GM21526 (cell line): ENCODE measurements around the gene RNF213.
"Not testable (repeated sequence)": the region's sequence is repeated elsewhere in the genome, so short reads cannot be mapped to it uniquely, and the experiment has no call there.

Experiments used
- ATAC-seq: cut with Tn5 transposase; IDR thresholded peaks from one replicate; pipeline ENCODE4 v1.9.1; 2021; ENCODE audit warnings: moderate library complexity; ENCODE audit not compliant: unreplicated experiment, low FRiP score

The RNF213 gene

GRCh38 chr17:80223838-80224497 is 36.7 kb upstream of the RNF213 start:
- ATAC-seq = no peak

- no peak for ATAC-seq
Measured at GRCh38 chr17:80224683-80225082, 36.0 kb upstream of the RNF213 start.

DNA sequence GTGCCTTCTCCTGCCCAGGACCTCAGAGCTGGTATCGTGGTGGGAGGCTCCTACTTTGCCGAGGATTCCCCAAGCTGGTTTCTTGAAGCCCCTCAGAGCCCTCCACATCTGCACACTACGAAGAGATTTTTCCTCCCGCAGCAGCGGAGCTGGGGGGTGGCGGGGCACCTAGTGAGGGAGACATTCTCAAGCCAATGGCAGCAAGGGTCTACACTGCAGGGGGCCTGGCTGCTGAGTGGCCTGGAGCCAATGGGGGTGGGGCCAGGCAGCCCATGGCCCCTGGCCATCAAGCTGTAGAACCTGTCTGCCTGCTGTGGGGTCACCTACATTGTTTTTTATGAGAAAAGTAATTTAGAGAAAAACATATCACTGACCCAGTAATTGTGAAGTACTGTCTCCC is 35.4 kb upstream of the RNF213 start:
- no peak for ATAC-seq

- ATAC-seq = no peak
Measured at GRCh38 chr17:80227156-80227555, 33.5 kb upstream of the RNF213 start.

GRCh38 chr17:80227666-80228065 is 33.0 kb upstream of the RNF213 start:
- no peak for ATAC-seq

DNA sequence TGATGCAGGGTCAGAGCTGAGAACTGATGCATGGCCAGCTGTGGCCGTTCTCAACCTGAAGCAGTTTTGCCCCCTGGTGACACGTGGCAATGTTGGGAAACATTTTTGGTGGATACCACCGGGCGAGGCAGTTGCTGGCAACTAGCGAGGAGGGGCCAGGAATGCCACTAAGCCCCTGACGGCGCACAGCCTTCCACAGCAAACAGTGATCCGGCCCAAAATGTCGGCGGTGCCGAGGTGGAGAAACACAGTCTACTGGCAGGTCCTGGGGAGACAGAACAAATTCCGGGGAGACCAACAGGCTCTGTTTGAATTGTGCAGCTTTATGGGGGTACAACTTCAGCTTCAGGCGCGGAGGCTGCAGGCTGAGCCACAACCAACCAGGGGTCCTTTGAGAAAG is 32.2 kb upstream of the RNF213 start:
- ATAC-seq = no peak

DNA sequence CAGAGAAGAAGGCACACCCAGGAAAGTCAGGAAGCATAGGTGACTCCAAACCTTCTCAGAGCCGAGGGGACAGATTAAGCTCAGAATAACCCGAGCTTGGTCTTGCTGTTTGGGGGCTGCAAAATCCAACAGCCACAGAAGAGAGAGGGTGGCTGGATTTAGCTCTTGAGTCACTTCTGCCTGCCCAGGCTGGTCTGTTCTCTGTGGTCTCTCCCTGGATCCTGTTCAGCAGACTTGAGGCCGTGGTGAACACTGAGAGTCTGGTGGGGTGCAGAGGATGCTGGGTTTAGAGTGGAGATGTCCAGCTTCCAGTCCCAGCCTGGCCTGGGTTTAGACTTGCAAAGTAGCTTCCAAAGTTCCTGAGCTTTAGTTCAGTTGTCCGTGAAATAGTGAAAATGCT is 31.6 kb upstream of the RNF213 start:
- no peak for ATAC-seq

GRCh38 chr17:80232438-80232837 is 28.2 kb upstream of the RNF213 start:
- no peak for ATAC-seq

DNA sequence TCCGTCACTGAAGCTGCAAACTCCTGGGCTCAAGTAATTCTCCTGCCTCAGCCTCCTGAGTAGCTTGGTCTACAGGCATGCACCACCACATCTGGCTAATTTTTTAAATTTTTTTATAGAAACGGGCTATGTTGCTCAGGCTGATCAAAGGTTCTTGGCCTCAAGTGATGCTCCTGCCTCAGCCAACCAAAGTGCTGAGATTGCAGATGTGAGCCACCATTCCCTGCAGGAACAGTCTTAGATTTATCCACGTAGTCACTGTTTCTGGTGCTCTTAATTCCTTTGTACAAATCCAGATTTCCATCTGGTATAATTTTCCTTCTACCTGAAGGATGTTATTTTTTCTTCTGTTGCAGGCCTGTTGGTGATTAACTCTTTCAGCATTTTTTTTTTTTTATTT is 27.4 kb upstream of the RNF213 start:
- no peak for ATAC-seq

DNA sequence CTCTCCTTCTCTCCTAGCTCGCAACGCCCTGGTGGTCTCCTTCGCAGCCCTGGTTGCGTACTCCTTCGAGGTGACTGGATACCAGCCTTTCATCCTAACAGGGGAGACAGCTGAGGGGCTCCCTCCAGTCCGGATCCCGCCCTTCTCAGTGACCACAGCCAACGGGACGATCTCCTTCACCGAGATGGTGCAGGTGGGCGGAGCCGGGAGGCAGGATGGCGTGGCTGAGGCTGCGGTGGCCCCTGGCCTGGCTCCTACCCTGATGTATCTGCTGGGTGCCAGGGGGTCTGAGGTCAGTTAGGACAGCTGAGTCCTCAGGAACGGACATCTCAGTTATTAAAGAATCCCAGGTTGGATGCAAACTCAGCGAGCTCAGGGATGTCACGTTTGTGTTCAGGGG is 23.7 kb upstream of the RNF213 start:
- ATAC-seq = no peak

GRCh38 chr17:80237386-80237785 is 23.3 kb upstream of the RNF213 start:
- ATAC-seq = no peak

- no peak for ATAC-seq
Measured at GRCh38 chr17:80242505-80242904, 18.1 kb upstream of the RNF213 start.

DNA sequence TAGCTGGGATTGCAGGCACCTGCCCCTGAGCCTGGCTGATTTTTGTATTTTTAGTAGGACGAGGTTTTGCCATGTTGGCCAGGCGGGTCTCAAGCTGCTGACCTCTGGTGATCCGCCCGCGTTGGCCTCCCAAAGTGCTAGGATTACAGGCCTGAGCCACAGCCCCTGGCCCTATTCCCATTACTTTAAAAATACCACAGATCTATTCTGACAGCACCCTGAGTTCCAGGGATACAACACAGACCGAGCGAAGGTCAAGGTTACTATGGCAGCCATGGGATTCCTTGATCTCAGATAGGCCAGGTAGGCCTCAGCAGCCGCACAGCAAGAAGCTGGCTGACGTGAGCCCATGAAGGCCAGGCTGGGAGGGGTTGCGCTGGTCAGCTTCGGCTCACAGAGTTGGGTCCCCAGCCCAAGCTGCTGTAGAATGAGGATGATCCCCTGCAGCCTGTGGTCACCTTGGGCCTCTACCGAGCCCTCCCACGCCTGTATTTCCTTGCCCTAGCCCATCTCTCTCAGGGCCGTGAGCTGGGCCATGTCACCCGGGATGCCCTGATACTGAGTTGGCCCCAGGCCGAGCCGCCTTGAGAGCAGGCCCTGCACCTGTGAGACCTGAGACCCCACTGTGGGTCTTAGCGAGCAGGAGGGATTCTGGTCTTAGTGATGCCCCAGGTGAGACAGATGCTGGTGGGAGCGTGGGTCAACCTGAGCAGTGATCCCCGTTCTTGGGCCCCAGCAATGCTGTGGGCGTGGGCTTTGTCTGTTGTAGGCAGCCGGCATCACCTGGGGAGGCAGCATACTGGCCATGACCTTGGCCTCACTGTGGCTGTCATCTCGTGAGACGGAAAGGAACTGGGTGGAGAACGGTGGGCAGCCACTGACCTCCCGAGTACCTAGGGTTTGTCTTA is 16.9 kb upstream of the RNF213 start:
- ATAC-seq = no peak

DNA sequence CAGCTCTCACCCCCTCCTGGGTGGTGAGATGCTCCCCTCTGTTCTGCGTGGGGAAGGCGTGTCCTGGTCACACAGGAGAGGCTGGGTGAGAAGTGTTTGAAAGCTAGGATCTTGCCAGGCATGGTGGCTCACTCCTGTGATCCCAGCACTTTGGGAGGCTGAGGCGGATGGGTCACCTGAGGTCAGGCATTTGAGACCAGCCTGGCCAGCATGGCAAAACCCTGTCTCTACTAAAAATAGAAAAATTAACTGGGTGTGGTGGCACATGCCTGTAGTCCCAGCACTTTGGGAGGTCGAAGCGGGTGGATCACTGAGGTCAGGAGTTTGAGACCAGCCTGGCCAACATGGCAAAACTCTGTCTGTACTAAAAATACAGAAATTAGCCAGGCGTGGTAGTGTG is 16.2 kb upstream of the RNF213 start:
- ATAC-seq = not testable (repeated sequence)

- ATAC-seq = no peak
Measured at GRCh38 chr17:80244871-80245509, 15.7 kb upstream of the RNF213 start.

DNA sequence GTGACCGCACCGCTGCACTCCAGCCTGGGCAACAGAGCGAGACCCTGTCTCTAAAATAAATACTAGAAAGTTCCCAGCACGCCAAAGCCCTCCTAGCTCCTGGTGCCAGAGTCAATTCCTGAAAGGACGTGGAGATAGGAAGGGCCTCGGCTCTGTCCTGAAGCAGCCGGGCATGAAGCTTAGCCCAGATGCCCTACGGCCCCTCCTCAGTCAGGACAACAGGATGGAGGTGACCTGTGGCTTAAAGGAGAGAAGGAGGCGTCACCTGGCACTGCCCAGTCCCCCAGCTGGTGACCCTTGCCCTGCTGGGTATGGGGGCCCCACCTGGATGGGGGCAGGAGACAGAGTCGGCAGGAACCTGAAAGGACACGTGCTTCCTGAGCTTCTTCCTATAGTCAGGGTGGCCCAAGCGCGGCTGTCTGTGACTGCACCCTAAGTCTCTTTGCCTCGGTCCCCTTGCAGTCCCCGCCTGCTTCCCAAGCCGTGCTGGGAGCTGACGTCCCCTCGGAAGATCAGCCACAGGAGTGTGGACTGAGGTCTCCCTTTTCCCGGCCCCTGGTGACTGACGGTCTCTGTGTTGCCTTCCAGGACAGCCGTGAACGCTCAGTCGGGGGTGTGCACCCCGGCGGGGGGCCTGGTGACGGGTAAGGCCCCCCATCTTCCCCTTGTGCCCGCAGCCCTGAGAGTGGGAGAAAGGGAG is 14.9 kb upstream of the RNF213 start:
- no peak for ATAC-seq

- ATAC-seq = no peak
Measured at GRCh38 chr17:80246266-80246681, 14.4 kb upstream of the RNF213 start.

- ATAC-seq = no peak
Measured at GRCh38 chr17:80246726-80247125, 13.9 kb upstream of the RNF213 start.

DNA sequence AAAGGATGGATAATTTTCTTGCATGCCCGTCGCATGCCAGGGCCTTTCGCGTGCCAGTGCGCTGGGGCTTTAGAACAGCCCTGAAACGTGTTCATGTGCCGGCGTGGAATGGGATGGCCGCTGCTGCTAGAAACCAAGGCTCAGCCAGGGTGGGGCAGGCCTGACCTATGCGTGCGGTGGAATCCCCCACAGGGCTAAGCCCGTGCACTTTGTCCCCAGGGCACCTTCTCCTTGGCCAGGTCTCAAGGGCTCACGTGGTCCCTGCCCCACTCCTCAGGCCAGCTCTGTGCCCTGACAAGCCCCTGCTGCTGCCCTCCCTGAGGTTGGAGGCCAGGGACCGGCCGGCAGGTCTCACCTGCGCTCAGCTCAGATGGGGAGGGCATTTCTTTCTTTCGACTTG is 13.1 kb upstream of the RNF213 start:
- ATAC-seq = no peak

DNA sequence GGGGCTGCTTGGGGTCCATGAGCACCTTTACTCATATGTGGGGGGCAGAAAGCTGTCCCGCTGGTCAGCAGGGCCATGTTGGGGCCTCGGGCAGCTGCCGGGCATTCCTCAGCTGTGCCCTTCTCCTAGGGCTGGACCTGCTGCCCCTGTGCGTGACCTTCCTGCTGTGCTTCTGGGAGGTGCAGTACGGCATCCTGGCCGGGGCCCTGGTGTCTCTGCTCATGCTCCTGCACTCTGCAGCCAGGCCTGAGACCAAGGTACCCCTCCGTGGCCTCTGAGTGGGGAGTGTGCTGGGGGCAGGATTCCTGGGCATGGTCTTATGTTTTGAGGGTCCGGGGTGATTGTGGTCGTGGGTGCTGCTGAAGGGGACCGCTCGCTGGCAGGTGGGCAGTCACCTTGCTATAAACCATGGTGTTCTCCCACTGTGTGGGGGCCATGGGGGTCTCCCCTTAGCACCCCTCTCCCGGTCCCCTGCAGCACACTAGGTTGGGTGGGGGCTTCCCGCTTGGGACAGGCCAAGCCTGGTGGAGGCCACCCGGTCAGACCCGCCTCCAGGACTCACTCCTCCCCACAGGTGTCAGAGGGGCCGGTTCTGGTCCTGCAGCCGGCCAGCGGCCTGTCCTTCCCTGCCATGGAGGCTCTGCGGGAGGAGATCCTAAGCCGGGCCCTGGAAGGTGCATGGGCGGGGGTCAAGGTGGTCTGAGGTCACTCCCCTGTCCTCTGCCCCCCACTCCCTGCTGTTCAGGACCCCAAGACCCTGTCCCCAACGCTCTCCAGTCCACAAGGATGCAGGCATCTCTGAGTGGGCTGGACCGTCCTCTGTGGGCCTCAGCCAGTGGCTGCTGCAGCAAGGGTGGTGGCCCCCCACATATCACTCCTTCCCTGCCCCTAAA is 12.4 kb upstream of the RNF213 start:
- no peak for ATAC-seq
